SK-N-SH treated with all-trans-retinoic acid at 6 μM for 48 hours (cell line): ENCODE results near the gene C18orf54.
A peak's percentile ranks its signal among the peaks of the same experiment; 100 is the strongest.

Experiments used
- ATAC-seq: fragments of 200-7000 bp; cut with Tn5 transposase; 3 replicates; pipeline ENCODE4 v1.9.1; 2020; ENCODE audit warnings: mild to moderate bottlenecking, moderate library complexity
- ARNTL ChIP-seq: fragments of 450-650 bp; formaldehyde crosslinking; IDR thresholded peaks from 2 replicates; pipeline ENCODE4 v1.5.0; 2020; ENCODE audit warnings: low read depth, mild to moderate bottlenecking, moderate library complexity, borderline replicate concordance
- CREB5 ChIP-seq: fragments of 250-450 bp; sonication (Bioruptor Pico); IDR thresholded peaks from 2 replicates; pipeline ENCODE4 v1.5.1; 2020; ENCODE audit warnings: low read depth, mild to moderate bottlenecking, moderate library complexity
- CSDC2 ChIP-seq: fragments of 250-450 bp; sonication (Bioruptor Pico); IDR thresholded peaks from 2 replicates; pipeline ENCODE4 v1.5.0; 2020; ENCODE audit warnings: mild to moderate bottlenecking, moderate library complexity
- ESRRG ChIP-seq: fragments of 250-450 bp; sonication (Bioruptor Pico); IDR thresholded peaks from 2 replicates; pipeline ENCODE4 v1.6.1; 2021; ENCODE audit warnings: mild to moderate bottlenecking
- ISL1 ChIP-seq: fragments of 250-450 bp; sonication (Bioruptor Pico); IDR thresholded peaks from 2 replicates; pipeline ENCODE4 v2.1.2; 2022; ENCODE audit warnings: mild to moderate bottlenecking, moderate library complexity
- OSR1 ChIP-seq: fragments of 250-450 bp; sonication (Bioruptor Pico); IDR thresholded peaks from 2 replicates; pipeline ENCODE4 v1.8.0; 2022; ENCODE audit warnings: moderate library complexity, mild to moderate bottlenecking, inconsistent platforms
- PATZ1 ChIP-seq: fragments of 250-450 bp; sonication (Bioruptor Pico); IDR thresholded peaks from 2 replicates; pipeline ENCODE4 v1.8.0; 2020; ENCODE audit warnings: mild to moderate bottlenecking, moderate library complexity, borderline replicate concordance
- POU6F1 ChIP-seq: fragments of 250-450 bp; sonication (Bioruptor Pico); IDR thresholded peaks from 2 replicates; pipeline ENCODE4 v1.8.0; 2021; ENCODE audit warnings: low read depth, mild to moderate bottlenecking, moderate library complexity, borderline replicate concordance
- PPARA ChIP-seq: fragments of 250-450 bp; sonication (Bioruptor Pico); IDR thresholded peaks from 2 replicates; pipeline ENCODE4 v1.5.0; 2020; ENCODE audit warnings: mild to moderate bottlenecking, borderline replicate concordance
- RARB ChIP-seq: fragments of 250-450 bp; sonication (Bioruptor Pico); IDR thresholded peaks from 2 replicates; pipeline ENCODE4 v1.8.0; 2021; ENCODE audit warnings: mild to moderate bottlenecking, moderate library complexity
- TCF4 ChIP-seq: fragments of 250-450 bp; sonication (Bioruptor Pico); IDR thresholded peaks from 2 replicates; pipeline ENCODE4 v1.8.0; 2021; ENCODE audit warnings: mild to moderate bottlenecking, moderate library complexity, borderline replicate concordance
- TOX ChIP-seq: fragments of 250-450 bp; sonication (Bioruptor Pico); IDR thresholded peaks from 2 replicates; pipeline ENCODE4 v1.8.0; 2021; ENCODE audit warnings: mild to moderate bottlenecking, moderate library complexity, borderline replicate concordance
- TSHZ2 ChIP-seq: fragments of 250-450 bp; sonication (Bioruptor Pico); IDR thresholded peaks from 2 replicates; pipeline ENCODE4 v1.5.0; 2020; ENCODE audit warnings: mild to moderate bottlenecking, moderate library complexity
- ZFP3 ChIP-seq: fragments of 250-450 bp; sonication (Bioruptor Pico); IDR thresholded peaks from 2 replicates; pipeline ENCODE4 v1.5.0; 2020; ENCODE audit warnings: mild to moderate bottlenecking, moderate library complexity
- ZFP30 ChIP-seq: fragments of 450-650 bp; formaldehyde crosslinking; IDR thresholded peaks from 2 replicates; pipeline ENCODE4 v1.5.0; 2022; ENCODE audit warnings: mild to moderate bottlenecking, moderate library complexity
- ZNF70 ChIP-seq: fragments of 450-650 bp; formaldehyde crosslinking; IDR thresholded peaks from 2 replicates; pipeline ENCODE4 v1.5.0; 2020; ENCODE audit warnings: mild to moderate bottlenecking, moderate library complexity
- ZNF8 ChIP-seq: fragments of 450-650 bp; formaldehyde crosslinking; IDR thresholded peaks from 2 replicates; pipeline ENCODE4 v1.5.0; 2020; ENCODE audit warnings: mild to moderate bottlenecking, moderate library complexity

Gene C18orf54

GRCh38 chr18:54338230-54338629 lies 19.5 kb upstream of the C18orf54 start:
- ATAC-seq, result no peak
- TF ChIP-seq PATZ1 (CRISPR knock-in tag), result no peak
- TF ChIP-seq POU6F1 (CRISPR knock-in tag), result no peak
- no peak for TF ChIP-seq ZNF70 (CRISPR knock-in tag)

- TF ChIP-seq TOX (CRISPR knock-in tag) (no peak), RARB (CRISPR knock-in tag) (no peak), TSHZ2 (no peak)
- no peak for ATAC-seq
Observed at GRCh38 chr18:54351186-54351585, 6.5 kb upstream of the C18orf54 start.

GRCh38 chr18:54357082-54357659 lies 535 bp upstream of the C18orf54 start:
- ATAC-seq, result peak; percentile 65
- TF ChIP-seq TCF4 (CRISPR knock-in tag) (no peak), ZFP30 (no peak), RARB (CRISPR knock-in tag) (no peak)

GRCh38 chr18:54358495-54359040 lies 862 bp downstream of the C18orf54 start:
- peak; percentile 56 for ATAC-seq
- TF ChIP-seq ZNF8 (CRISPR knock-in tag), result no peak
- TF ChIP-seq CREB5 (CRISPR knock-in tag), result no peak
- no peak for TF ChIP-seq ISL1 (CRISPR knock-in tag)
- TF ChIP-seq PPARA, result no peak
- no peak for TF ChIP-seq ZNF70 (CRISPR knock-in tag)
- no peak for TF ChIP-seq TSHZ2
- TF ChIP-seq RARB (CRISPR knock-in tag), result no peak
- no peak for TF ChIP-seq OSR1 (CRISPR knock-in tag)
- TF ChIP-seq TOX (CRISPR knock-in tag), result no peak
- no peak for TF ChIP-seq ARNTL (CRISPR knock-in tag)
- no peak for TF ChIP-seq ZFP3
- TF ChIP-seq ZFP30, result no peak
- TF ChIP-seq ESRRG (CRISPR knock-in tag), result no peak
- no peak for TF ChIP-seq CSDC2
- TF ChIP-seq, all 23 proteins: peak for 0
